Stimulated activated CD4-positive, alpha-beta T cell treated with anti-CD3 and anti-CD28 coated beads, Interleukin-2, amount 100 ng/mL, for 48 hours (primary cell): ENCODE results near the gene DCBLD1.
"Not testable (repeated sequence)": the region's sequence is repeated elsewhere in the genome, so short reads cannot be mapped to it uniquely, and the experiment has no call there.

Source experiments
- DNase-seq, 2 donors: peaks; one replicate each; pipeline ENCODE4 v3.0.0-alpha.2; 2020

Gene DCBLD1

DNA sequence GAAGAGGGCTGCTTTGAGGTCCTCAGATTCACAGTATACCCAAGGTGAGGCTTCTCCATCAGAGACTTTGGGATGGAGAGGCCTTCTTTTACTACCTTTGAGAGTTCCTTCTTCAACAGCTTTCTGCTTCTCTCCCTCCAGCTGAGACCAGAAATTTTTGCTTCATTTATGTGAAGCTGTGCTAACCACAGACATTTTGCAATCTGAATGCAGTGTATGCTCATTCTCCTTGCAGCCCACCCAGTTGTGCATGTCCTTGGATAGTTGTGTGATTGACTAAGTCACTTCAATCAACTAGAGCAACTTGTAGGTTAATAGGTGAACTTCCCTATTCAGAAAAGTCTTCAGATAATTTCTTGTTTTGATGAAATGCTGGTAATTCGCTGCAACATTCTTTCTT lies 20.1 kb downstream of the DCBLD1 start:
- no peak for DNase-seq

DNA sequence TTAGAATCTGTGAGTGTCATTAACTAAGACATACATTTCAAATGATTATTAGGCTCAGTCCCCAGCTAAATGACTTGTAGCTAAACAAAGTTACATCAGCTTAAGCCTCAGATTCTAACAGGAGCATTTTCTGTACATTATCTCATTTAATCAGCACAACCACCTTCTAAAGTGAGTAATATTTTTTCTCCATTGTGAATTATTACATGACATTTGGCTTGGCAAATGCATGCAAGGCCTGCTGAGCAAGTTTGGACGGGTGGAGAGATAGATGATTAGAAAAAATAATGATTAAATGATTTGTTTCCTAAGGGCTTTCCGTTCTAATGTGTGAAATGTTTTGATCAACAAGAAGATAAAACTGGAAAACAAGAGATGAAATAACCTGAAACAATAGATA lies 20.7 kb downstream of the DCBLD1 start:
- no peak for DNase-seq

DNA sequence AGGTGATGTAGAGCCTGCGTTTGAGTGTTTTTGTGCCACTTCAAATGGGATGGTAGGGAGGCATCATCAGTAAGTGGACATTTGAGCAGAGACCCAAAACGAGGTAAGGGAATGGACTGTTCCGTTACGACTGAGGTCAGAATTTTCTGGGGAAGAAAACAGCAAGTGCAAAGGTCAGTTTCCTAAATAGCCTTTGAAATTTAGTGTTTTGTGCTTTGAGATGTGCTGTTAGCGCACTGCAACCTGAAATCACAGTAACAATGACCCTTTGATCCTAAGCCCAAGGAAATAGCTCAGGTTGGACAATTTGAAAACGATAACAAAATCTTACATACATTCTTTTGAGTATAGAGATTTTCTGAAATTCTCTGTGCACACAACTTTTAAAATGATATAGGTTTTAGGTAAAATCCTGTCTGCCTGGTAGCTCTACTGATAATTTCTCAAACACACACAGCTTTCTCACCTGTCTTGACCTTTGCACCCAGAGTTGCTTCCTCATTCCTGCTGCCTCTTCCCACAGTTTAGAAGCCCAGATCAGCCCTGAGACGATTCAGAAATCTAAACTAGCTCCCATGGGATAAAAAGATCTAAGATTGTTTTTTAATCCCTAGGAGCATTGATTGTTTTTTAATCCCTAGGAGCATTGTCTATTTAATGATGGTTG lies 22.1 kb downstream of the DCBLD1 start:
- no peak for DNase-seq

DNA sequence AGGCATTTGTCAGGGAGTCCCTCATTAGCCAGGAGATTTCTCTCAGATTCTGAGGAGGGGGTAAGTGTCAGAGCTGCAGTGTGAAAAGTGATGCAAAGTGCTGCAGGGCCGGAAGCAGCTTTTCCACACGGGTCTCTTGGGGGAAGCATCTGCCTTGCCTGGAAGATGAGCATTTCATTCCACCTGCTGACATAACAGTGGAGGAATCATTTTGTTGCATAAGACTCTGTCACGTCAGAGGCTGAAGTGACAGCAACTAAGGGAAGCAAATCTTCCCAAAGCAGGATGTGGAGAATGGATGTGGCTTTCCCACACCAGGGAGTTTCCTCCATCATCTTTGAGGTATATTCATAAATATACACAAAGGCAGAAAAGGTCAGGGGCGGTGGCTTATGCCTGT lies 22.8 kb downstream of the DCBLD1 start:
- DNase-seq, result no peak

DNA sequence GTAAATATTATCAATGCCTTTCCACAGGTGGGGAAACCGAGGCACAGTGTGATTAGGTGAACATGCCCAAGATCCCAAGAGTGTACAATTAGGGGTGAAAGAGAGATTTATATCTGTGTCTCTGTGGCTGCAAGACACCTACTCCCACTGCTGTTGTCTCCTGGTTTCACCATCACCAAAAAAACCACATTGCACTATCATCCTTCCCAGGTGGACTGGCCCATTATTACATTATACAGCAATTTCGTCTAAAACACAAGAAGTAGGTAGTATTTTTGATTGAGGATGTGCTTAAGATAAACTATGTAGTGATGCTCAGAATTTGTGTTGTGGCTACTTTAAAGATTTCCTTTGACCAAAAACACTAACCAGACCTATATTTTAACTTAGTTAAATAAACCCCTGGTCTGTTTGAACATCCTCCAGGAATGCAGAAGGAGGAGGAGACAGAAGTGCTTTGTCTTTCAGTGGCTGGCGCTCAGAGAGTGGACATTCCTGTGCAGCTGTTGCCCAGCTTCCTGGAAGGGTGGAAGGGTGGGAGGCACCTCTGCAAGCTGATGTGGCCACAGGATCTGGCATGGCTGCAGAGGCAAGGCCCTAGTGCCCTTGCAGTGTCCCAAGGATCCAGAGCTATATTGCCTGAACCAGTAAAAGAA lies 23.8 kb downstream of the DCBLD1 start:
- DNase-seq, result no peak

DNA sequence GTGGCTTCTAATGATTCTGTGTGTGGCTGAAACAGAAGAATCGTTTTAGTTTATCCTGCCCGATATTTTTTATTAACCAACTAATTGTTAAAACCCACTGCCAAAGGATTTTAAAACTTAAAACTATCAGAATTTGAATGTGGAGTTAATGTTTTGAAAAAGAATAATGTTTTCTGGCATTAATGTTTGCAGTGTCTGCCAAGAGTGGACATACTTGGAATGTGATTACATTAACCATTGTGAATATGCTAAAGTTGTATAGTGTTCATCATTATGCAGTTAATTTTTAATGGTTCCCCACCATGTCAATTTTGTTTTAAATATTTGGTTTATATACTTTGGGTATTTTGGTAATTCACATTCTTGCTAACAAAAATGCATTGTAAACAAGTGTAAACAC lies 24.4 kb downstream of the DCBLD1 start:
- DNase-seq, result no peak

DNA sequence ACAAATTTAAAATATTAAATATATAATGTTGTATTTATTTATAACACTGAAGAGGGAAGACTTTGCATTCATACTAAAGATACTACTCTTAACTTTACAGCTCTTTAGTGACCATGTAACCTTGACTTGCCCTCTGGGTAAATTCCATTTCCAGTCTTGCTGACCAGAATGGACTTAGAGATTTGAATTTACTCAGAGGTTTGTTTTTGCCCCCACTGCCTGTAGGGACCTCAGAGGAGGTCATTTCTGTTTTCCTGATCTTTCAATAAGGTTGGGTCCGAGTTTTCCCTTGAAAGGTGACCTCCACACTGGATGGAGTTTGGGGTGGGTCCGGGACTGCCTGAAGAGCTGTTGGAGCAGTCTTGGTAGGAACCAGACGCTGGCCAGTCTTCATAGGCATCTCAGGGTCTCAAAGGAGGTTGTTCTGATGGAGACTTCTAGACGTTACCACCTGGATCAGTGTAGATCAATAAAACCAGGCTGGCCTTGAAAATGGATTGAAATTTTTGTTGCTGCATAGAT lies 26.0 kb downstream of the DCBLD1 start:
- DNase-seq, result no peak

DNA sequence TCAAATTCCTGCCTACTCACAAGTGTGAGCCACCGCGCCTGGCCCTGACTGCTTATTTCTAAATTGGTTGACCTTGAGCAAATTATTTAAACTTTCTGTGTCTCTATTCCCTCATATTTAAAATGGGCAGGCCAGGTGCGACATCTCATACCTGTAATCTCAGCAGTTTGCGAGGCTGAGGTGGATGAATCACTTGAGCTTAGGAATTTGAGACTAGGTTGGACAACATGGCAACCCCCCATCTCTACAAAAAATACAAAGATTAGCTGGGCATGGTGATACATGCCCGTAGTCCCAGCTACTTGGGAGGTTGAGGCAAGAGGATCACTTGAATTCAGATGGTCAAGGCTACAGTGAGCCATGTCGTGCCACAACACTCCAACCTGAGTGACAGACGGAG lies 26.5 kb downstream of the DCBLD1 start:
- DNase-seq, result no peak

DNA sequence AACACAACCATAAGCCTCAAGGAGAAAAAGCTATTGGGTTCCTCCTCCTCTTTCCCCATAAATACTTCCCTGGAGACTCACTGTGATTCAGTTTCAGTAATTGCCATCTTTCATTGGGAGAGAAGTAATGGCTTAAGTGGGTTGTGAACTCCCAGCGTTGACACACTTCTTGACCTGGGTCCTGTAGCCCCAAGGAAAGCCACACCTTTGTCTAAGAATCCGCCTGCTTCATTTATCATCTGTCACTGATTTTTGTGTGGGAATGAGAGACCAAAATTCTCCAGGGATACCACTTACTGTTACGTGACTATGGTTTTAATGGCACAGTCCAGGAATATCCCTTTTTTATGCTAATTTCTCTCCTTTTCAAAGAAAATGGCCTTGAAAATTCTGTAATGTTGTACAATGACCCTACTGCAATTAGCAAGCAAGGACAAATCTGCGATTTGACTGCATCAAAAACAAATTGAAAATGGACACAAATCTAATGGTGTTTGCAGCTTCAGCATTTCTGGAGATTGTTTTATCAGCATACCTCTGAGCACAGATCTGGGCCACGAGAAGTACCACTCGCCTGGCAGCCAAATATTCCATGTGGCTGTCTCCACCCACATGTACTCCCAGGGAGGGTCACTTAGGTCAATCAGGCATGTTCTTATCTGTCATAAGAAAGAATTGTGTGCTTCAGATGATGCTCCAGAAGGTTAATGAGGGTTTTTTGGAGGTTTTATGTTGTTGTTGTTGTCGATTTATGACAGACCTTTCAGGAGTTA lies 29.8 kb downstream of the DCBLD1 start:
- DNase-seq, result no peak

DNA sequence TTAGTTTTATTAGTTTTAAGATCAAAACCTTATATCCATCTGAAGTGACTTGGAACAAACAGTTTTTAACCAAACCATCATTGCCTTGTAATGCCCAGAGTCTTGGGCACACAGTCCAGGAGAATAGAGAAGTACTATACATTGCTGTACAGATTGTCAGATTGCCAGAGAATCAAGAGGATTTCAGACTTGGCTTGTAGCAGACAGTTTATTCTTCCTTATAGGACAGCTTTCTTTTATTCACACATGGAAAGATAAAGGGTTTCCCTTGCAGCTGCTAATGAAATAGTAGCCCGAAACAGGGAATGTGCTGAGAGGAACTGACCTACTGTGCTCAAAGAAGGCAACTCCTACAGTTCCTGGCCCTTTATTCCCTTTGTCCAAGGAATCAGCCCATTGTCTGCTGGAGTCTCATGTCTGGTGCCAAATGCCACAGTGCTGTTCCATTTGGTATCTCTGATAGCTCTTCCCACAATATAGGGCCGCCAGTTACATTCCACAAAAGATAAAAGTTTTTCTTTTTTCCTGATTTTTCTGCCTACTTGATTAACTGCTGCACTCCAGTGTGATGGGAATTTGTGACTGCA lies 30.6 kb downstream of the DCBLD1 start:
- DNase-seq, result no peak

DNA sequence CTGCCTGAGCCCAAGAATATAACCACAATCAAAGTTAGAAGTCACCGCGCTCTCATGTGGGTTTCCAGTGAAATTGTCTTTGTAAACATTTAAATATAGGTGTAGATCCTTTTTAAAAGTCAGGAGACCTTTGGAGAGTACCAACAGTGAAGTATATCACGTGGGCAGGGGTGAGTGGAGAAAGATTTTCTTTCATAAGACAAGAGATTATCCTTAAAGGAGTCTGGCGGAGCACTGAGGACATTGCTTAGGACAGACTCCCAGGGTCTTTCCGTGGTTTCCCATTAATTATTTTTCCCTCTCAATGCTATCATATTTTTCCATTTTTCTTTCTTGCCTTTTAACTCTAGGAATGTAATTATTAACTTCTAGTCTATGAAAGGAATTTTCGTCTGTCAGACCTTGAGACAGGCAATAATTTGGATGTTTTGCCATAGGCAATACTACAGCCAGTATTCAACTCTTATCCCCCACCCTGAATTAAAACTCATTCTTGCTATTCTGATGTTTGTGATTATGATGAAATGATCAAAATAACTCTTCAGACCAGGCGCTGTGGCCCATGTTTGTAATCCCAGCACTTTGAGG lies 31.4 kb downstream of the DCBLD1 start:
- DNase-seq, result no peak

DNA sequence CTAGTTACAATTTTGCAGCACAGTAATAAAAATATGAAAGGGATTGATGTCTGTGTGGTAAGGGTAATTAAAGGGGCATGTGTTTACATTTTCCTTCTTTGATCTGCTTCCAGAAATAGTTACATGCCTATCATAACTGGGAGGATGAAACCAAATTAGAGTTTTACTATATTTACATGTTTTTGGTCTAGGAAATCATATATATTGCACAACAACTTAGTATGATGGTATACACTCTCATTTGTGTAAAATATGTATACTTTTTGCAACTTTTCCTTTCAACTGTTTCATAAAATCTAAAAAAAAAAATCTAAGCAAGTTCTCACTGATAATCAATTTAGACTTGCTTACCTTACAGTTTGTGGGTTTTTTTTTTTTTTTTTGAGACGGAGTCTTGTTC lies 32.2 kb downstream of the DCBLD1 start:
- DNase-seq, result no peak

DNA sequence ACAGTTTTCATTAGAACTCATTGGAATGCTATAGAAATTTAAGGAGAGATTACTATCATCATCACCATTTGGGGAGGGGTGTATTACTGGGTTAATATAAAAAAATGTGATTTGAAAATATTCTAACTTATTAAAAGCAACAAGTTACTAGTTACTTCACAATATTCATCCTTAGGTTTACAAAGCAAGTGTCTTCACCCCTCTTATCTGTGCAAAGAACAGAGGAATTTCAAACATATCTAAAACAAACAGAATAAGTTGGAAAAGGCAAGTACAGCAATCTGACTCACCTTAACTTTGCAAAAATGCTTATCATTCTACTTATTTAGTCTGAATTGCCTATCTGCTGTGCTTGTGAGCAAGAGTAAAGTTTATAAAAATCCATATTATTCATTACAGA lies 32.9 kb downstream of the DCBLD1 start:
- DNase-seq, result no peak

DNA sequence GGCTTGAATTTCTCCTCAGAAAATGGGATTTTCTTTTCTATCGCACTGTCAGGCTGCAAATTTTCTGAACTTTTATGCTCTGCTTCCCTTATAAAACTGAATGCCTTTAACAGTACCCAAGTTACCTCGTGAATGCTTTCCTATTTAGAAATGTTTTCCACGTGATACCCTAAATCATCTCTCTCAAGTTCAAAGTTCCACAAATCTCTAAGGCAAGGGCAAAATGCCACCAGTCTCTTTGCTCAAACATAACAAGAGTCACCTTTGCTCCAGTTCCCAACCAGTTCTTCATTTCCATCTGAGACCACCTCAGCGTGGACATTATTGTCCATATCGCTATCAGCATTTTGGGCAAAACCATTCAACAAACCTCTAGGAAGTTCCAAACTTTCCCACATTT lies 35.5 kb downstream of the DCBLD1 start:
- not testable (repeated sequence) for DNase-seq

DNA sequence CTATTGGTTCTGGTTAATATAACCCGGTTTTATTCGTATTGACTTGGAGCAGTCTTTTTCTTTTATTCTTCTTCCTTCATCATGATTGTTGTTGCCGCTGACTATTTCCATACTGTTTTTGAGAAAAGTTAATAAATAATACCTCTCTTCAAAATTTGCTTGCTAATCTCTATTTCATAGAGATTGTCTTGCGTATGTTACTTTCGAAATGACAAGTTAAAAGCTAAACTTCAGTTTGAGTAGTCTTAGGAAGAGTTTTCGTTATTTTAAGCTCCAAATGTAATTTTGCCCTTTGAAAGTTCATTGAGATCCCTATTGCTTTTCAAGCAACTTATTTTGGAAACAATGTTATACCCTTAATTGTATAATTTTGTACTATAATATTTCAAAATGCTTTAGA lies 36.4 kb downstream of the DCBLD1 start:
- no peak for DNase-seq

DNA sequence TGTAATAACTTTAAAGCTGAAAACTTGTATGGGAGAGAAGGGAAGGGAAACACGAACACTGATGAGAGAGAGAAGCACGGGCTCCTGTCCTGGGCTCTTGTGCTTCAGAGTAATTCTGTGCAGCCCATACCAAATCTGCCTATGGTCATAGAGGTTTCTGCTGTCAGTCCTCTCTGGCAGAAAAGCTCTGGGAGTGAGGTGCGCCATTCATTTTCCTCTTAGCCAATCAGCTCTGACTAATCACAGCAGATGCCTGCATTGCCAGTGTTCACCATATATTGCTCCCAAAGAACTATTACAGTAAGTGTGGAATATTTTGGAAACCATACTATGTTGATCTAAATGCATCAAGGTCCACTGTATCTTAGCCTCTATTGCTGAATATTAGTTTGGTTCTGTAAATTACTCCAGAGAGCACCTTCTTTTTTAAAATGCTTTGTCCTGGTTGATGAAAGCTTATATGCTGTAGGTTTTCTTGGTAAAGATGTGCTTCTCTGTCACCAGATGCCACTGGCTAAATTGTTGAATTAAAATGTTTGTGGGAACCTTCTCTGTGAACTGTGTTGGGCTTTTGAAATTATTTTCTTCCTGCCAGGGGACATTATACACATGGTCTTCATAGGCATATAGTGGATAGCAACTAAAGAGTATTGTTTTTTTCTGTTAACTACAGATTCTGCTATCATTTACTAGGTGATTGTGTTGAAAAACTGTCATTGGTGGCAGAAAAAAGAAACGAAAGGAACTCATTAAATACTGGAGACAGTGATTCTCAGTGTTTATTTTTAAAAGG lies 38.3 kb downstream of the DCBLD1 start:
- no peak for DNase-seq

DNA sequence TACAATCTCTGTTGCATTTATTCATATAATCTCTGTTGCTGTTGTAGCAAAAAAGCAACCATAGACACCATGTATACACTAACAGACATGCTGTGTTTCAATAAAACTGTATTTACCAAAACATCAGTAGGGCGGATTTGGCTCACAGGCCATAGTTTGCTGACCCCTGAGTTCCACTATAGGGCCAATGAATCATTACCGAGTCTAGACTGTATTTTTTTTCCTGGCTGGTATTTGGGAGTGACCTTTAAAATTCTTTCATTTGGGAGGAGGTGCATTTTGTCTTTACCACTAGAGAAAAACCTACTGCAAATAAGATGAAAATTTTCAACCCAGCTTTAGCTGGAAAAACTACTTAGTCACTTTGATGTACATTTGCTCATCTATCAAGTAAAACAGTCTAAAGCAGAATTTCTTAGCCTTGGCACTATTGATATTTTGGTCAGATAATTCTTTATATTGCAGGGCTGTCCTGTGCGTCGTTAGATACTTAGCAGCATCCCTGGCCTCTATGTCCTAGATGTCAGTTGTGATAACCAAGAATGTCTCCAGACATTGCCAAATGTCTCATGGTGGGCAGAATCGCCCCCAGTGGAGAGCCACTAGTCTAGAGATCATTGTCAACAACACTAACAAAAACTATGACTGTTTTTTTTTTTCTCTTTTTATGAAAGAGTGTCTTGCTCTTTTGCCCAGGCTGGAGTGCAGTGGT lies 39.5 kb downstream of the DCBLD1 start:
- DNase-seq, result no peak

DNA sequence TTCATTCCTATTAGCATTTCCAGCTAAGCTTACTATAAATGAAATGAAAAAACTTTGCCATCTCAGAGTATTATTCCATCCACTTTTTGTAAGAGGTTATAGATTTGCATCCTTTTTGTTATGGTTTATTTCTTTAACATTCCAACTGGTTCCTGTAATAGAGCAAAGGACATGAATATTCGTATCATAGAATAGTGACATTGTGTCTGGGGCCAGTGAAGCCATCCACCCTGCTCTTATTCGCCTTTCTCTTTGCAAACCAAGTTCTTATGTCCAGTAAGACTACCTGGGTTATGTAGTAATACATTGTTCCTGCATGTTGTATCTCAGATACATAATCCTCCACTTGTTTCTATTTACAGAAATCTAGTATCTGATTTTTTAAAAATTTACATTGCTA lies 43.1 kb downstream of the DCBLD1 start:
- no peak for DNase-seq

DNA sequence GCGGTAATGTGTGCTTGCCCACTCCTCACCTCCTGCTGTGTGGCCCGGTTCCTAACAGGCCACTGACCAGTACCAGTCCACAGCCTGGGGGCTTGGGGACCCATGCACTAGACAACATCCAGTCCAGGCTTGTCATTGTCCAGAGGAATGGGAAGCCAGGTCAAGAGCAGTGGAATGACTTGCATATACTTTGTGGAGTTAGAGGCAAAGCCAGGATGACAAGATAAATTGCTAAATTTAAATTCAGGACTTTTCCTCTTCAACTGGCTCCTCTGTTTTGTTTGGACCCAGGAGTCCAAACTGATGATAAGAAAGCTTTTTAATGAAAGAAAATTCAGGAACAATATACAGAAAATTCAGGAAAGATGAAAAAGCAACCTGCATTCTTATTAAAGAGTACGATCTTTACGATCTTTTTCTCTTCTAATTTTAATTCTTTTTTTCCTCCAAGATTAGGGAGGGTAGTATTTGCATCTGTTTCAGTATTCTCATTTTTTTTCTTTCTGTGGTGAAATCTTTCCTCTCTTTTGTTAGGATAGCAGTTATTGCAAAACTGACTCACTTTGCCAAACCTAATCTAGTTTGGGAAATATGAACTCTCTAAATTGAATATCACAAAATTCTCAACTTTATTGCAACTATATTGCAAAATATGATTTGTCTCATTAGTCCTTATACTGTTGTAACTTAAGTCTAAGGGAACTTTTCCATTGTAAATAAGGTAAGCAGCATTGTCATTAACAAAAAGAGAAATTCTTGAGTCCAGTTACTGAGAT lies 48.2 kb downstream of the DCBLD1 start:
- DNase-seq, result no peak

DNA sequence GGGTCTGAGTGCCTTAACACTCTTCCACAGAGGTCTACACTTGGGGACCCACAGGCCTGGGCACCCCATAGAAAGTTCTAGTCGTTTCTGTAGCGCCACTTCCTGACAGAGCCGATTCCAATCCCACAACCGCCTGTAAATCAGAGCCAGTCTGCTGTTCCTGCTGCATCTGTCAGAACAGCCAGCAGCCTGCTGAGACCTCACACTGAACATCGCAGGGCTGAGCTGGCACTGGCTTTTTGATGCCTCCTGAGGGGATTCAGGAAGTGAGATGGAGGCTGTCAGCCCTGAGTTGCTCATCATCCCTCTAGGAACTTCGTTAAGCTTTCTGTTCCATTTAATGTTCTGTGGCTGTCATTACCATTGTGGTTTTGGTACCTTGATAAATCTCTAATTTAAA lies 48.9 kb downstream of the DCBLD1 start:
- no peak for DNase-seq
